NCI-H2227 treated with DMSO at 0.1 percent for 48 hours (cell line): ENCODE measurements around the gene CHCHD5.
"Not testable (repeated sequence)": the region's sequence is repeated elsewhere in the genome, so short reads cannot be mapped to it uniquely, and the experiment has no call there.

Source experiments
- DNase-seq: peaks from one replicate; lab custom pipeline; 2025; lab: John Stamatoyannopoulos, UW

The CHCHD5 gene, protein sequence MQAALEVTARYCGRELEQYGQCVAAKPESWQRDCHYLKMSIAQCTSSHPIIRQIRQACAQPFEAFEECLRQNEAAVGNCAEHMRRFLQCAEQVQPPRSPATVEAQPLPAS

DNA sequence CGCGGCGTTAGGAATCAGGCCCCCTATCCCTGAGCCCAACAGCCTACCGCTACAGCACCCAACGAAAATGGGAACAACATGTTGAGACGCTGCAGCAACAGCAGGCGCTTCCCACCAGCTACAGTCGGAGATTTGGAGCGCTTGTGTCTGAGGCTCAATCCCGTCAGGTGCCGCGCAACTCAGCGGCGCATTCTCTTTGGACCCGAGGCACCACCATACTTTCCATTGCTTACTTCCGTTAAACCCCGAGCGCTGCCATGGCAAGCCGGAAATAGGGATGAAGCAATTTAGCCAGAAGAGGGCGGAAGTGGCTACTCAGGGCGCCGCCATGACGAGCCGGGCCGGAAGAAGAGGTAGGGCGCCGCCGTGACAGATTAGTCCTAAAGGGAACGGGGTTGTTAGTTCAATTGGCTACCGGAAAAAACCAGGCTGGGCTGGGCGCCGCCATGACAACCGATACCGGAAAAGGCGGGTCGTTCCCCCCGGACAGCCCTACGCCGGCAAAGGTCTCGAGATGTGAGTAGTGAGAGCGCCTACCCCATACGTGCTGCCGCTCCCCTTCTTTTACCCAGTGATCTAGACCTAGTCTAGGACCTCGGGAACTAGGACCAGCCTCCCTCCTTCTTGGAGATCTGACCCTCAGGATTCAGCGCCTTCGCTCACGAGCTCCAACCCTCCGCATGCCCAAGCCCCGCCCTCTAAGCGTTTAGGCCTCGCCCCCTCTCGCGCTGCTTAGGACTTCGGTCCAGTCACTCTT is at the start of gene CHCHD5:
CHCHD5 (plus strand) TSS at position 476 of the 757 bp plus-strand sequence; CDS start at position 515, 39 bp downstream.
- DNase-seq, result peak; percentile 97

DNA sequence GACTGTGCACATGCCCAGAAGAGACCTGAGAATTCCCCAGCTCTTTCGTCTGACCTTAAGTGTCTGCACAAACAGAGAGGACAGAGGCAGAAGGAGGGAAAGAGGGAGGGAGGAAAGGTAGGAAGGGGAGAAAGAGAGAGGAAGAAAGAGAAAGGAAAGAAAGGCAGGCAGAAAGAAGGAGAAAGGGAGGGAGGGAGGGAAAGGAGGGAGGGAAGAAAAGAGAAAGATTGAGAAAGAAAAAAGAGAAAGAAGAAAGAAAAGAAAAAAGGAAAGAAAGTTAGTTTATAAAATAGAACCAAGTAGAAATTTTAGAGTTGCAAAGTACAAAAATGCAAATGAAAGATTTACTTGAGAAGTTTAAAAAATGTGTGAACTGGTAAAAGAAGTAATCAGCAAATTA is 49.6 kb upstream of the CHCHD5 start:
- no peak for DNase-seq

DNA sequence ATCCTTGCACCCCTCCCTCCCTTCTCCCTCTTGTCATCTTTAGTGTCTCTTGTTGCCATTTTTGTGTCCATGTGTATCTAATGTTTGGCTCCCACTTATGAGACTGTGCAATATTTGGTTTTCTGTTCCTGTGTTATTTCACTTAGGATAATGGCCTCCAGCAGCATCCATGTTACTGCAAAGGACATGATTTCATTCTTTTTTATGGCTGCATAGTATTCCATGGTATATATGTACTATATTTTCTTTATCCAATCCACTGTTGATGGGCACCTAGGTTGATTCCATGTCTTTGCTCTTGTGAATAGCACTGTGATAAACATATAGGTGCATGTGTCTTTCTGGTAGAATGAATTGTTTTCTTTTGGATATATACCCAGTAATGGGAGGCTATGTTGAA is 47.7 kb upstream of the CHCHD5 start:
- not testable (repeated sequence) for DNase-seq

DNA sequence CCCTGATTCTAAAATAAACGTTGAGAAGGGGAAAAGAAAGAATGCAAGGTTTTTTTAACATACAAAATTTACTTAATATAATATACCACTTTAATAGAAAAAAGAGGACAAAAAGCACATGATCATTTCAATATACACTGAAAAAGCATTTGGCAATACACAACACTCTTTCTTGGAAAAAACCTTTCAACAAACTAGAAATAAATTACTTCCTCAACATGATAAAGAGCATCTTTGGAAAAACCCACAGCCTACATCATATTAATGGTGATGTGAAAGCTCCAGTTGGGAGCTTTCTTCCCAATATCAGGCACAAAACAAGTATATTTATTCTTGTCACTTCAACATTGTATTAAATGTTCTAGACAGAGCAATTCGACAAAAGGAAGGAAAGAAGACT is 45.1 kb upstream of the CHCHD5 start:
- no peak for DNase-seq

DNA sequence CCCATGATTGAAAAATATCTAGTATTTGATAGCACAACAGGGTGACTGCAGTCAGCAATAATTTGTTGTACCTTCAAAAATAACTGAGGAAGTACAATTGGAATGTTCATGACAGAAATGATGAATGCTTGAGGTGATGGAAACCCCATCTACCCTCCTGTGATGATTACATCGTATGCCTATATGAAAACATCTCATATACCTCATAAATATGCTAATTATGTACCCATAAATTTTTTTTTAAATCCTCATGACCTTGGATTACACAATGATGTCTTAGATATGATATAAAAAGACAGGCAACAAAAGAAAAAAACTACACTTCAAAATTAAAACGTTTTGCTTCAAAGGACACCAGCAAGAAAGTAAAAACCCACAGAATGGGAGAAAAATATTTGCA is 43.5 kb upstream of the CHCHD5 start:
- DNase-seq, result no peak

DNA sequence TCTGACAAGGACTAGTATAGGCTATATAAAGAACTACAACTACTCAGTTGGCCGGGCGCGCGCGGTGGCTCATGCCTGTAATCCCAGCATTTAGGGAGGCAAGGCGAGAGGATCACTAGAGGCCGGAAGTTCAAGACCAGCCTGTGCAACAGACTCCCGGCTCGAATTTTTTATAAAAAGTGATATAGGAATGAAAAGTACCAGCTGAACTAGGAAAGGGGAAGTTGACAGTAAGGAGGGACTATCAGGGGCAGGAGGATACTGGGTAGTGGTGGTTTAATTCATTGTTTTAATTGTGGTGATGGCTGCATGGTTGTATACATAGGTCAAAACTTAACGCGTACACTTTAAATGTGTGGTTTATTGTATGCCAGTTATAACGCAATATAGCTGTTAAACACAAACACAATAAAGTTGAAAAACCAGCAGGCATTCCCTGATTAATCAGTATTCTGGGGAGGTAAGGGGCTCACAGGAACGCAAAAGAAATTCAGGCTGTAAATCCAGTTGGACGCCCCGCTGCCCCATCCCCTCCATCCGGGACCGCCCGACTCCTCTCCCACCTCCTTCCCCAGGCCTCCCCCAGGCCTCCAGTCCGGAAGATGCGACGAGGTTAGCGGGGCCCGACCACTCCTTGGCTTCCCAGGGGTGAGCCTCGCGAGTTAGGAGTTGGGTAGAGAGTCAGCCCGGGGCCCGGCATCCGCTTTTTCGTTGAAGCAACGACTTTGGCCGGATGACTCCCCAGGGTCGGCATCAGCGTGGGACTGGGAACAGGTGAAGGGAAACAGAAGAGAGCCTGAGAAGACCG is 42.9 kb upstream of the CHCHD5 start:
- DNase-seq, result peak; percentile 95

DNA sequence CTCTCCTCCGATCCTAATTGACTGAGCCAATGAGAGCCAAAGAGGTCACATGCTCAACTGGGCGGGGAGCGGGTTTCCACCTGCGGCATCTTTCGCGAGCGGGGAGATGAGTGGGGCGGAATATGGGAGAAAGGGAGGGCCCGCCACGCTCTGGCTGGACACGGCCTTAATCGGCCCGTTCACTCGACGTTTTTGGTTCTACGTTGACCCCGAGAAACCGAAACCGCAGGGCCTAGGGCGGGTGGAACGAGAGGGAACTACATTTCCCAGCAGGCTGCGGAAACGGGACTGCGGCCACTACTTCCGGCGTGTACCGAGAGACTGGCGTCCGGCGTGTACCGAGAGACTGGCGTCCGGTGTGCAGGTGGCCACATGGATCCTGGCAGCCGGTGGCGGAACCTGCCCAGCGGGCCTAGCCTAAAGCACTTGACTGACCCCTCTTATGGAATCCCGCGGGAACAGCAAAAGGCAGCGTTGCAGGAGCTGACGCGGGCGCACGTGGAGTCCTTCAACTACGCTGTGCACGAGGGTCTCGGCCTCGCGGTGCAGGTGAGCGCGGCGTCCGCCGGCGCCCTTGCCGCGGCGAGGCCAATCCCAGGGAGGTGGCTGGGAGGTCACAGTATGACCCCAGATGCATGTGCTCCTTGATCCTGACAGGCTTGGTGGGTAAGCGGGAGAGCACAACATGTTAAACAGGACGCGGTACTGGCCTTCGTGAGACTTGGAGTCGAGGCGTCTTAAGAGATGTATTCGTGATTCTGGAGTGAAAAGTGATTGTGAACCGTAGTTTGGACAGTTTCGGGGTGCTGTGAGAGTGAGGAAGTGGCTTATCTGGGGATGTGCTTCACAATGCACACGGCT is 42.1 kb upstream of the CHCHD5 start, which contains the start of gene POLR1B:
POLR1B (plus strand) TSS at position 343 of the 861 bp plus-strand sequence; CDS start at position 373, 30 bp downstream.
- peak; percentile 96 for DNase-seq

DNA sequence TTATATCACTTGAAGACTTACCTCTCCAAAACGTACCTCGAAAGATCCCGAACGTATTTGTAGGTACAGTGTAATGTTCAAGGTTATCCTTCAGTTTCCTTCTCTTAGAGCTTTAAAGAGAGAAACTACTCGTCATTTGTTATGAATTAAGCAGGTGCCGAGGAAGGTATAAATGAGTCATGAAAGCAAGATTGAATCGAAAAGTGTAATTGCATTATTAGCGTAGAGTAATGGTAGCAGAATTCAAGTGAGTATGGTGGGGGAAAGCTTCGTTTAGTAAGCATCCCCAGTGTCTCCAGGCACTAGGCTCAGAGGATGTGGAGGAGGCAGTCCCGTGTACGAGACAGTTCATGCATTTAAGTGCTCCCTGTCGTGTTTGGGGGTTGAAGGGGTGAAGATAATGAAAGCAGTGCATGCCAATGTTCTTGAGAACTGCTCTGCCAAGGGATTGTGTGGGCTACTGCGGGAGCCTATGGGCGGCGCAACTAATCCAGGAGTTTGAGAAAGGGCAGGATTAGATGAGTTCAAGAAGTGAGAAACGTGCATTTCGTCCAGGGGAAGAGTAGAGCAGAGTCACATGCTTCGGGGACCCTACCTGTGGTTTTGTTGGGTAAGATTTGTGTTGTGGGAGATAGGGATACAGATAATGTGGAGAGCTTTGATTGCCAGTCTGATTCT is 41.3 kb upstream of the CHCHD5 start:
- DNase-seq, result peak; percentile 21

DNA sequence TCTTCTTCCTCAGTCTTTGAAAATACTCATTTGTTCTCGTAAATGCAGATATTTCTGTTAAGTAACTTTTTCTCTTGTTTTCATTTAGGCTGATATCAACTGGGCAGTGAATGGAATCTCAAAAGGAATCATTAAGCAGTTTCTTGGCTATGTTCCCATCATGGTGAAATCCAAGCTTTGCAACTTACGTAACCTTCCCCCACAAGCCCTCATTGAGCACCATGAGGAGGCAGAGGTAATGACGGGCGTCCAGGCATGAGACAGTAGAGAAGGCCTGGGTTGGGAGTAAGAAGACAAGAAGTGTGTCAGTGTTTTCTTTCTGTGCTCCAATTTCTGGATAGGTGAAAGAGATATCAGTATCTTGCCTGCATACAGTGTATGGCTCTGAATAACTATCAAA is 37.1 kb upstream of the CHCHD5 start:
- no peak for DNase-seq

DNA sequence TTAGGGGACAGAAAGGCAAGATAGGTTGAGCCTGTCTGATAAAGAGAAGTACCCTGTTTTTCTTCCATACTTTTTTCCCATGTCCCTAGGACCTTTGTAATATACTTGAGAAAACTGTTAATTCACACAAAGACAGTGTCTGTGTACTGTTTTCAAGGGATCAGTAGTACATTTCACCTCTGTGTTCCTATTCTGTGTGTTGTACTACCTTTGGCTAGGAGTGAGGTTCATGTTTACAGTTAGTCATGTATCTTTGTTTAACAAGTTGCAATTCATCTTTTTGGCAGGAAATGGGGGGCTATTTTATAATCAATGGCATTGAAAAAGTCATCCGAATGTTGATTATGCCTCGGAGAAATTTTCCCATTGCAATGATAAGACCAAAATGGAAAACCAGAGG is 35.4 kb upstream of the CHCHD5 start:
- no peak for DNase-seq

DNA sequence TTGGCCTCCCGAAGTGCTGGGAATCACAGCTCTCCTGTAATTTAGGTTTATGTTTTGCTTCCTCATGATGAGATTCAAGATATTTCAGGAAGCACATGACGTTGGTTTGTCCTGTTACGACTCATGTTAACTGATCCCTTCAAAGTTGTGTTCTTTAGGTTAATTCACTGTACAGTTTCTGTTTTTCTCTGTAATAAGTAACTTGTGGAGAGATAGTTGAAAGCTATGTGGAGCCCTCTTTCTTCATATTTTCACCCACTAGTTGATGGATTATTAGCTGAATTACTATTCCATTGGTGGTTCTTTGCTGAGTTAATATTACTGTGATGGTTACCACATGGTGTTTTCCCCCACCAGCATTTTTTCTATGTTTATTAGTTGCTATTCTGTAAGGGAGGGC is 18.3 kb upstream of the CHCHD5 start:
- DNase-seq, result no peak

DNA sequence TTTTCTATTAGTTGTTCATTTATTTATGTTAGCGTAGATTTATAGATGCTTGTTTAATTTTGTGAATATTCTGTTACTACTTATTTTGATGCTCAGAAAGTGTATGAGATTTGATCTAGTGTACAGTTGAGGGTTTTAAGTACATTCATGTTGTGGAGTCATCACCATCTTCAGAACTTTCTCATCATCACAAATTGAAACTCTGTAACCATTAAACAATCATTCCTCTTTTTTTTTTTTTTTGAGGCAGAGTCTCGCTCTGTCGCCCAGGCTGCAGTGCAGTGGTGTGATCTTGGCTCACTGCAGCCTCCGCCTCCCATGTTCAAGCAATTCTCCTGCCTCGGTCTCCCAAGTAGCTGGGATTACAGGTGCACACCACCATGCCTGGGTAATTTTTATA is 17.9 kb upstream of the CHCHD5 start:
- not testable (repeated sequence) for DNase-seq

DNA sequence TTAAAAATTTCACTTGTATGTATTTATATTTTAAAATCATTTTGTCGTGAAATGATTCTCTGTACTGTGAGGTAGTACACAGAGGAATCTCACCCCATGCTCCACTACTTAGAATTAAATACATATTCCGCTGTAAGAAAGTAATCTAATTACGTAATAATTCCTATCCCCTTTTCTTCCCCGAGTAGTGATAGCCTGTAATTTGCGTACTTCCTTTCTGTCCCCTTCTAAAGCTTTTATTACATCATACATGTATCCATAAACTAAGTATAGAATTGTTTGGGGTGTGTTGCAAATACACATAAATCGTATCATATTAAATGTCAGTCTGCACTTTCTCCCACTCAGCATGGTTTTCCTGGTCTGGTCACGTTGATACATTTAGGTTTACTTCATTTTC is 12.4 kb upstream of the CHCHD5 start:
- no peak for DNase-seq

DNA sequence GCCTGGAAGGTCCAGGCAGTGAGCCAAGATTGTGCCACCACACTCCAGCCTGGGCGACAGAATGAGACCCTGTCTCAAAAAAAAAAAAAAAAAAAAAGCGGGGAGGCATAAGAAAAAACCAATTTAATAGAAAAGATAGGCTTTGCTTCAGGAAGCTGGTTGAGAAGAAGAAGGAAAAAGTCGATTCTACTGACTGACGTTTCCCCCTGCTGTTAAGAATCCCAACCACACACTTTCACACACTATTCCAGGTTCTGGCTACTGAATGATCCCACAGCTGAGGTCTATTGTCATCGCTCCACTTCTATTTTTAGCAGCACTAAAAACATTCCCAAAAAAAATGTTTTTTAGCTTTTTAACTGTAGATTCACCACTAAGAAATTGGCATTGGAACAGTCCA is 6.7 kb upstream of the CHCHD5 start:
- DNase-seq, result no peak

DNA sequence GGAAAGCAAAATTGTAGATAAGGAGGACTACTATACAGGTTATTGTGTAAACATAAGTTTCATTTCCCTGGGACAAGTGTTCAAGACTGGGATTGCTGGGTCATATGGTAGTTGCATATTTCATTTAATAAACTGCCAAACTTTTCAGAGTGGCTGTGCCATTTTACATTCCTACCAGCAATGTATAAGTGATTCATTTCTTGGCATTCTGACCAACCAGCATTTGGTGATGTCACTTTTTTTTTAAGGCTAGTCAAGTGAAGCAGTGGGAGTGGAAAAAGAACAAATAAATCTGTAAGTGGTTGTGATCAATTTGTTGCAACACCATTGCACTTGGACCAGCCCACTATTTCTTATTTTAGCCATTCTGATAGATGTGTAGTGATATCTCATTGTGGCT is 5.2 kb upstream of the CHCHD5 start:
- DNase-seq, result no peak

DNA sequence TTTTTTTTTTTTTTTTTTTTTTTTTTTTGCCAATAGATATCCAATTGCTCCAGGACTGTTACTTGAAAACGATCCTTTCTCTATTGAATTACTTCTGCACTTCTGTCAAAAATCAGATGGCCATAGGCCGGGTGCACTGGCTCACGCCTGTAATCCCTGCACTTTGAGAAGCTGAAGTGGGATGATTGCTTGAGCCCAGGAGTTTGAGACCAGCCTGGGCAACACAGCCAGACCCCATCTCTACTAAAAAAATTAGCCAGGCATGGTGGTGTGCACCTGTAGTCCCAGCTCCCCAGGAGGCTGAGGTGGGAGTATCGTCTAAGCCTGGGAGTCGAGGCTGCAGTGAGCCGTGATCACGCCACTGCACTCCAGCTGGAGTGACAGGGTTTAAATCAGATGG is 4.3 kb upstream of the CHCHD5 start:
- DNase-seq, result no peak

DNA sequence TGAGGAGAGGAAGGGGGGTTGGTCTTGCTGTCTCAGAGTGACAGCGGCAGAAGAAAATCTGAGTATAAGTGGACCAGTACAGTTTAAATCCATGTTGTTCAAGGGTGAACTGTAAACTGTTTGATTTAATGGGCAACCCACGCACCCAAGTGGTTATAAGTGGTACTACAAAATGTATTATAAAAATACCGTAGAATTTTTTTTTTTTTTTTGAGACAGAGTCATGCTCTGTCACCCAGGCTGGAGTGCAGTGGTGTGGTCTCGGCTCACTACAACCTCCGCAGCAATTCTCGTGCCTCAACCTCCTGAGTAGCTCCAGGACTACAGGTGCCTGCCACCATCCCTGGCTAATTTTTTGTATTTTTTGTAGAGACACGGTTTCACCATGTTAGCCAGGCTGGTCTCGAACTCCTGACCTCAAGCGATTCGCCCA is 2.1 kb upstream of the CHCHD5 start:
- DNase-seq, result peak; percentile 68

DNA sequence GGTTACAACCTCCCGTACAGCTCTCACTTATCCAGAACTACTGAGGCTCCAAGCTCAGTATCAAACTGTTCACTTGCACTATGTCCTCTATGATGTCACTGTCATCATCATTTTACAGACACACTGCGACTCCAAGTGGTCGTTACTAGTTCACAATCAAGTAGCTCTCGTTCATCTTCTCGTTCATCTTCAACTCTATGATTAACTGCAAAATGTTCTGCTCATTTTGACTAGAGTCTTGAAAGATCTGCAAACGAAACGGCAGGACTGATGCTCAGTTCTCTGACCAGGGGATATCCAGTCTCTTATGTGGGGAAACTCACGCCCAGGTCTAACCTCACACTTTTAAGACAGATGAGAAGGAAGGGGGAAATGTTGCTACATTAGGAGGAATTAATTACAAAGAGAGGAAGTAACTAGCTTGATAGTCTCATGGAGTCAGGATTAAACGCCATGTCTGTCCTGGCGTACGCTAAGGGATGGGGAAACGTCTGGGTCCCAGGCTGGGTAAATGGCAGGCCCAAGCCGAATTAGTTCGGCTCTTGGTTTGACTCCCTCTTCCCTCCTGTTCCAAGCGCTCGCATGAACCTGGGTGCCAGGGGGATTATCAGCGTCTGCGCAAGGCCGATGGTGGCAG is 794 bp upstream of the CHCHD5 start:
- DNase-seq, result peak; percentile 55

DNA sequence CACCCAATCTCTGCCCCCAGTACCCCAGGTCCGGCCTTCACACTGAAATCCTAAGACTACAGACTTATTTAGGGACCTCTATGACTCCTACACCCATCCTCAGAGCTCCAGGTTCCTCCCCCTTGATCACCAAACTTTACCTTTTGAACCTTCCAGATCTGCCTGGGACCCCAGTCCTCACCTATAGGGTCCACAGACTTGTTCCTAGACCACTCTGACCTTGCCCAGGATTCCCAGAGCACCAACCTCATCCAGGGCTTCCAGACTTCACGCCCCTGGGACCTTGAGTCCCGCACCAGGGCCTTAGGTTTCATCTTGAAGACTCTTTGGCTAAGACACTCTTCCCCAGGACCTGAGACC is 462 bp downstream of the CHCHD5 start:
- no peak for DNase-seq

DNA sequence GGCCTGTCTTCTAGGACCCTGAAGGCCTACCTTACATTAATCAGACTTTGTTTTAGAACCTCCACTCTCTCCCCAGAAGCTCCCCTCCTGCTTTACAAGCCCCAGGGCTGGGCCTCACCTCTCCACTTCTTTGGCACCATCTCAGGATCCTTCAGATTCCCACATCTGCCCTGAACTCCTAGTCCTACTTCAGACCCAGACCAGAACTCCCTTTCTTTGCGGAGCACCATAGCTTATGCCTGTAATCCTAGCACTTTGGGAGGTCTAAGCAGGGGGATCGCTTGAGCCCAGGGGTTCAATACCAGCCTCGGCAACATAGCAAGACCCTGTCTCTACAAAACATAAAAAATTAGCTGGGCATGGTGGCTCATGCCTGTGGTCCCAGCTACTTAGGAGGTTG is 991 bp downstream of the CHCHD5 start:
- no peak for DNase-seq

DNA sequence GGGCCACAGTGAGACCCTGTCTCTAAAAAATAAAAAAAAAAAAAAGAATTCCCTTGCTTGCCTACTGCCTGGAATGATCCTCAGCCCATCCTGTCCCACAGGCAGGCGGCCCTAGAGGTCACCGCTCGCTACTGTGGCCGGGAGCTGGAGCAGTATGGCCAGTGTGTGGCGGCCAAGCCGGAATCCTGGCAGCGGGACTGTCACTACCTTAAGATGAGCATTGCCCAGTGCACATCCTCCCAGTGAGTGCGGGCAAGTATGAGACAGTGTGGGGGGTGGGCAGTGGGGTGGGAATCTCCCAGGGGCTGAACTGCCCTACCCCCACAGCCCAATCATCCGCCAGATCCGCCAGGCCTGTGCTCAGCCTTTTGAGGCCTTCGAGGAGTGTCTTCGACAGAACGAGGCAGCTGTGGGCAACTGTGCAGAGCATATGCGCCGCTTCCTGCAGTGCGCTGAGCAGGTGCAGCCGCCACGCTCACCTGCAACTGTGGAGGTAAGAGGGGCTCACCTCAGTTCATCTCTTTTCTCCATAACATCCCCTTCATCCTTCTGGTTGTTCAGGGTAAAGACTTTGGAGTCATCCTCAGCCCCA is 1.6 kb downstream of the CHCHD5 start:
- no peak for DNase-seq
